ENCODE measurements around the gene NCBP2L. TPM values are rescaled to one million over a fixed set of nuclear protein-coding genes. Genes with fewer than 3 reads are reported as not detected.
"Not testable (repeated sequence)": the region's sequence is repeated elsewhere in the genome, so short reads cannot be mapped to it uniquely, and the experiment has no call there.

Gene NCBP2L
- total RNA-seq, 1 experiment from 2014 or later, result not detected

DNA sequence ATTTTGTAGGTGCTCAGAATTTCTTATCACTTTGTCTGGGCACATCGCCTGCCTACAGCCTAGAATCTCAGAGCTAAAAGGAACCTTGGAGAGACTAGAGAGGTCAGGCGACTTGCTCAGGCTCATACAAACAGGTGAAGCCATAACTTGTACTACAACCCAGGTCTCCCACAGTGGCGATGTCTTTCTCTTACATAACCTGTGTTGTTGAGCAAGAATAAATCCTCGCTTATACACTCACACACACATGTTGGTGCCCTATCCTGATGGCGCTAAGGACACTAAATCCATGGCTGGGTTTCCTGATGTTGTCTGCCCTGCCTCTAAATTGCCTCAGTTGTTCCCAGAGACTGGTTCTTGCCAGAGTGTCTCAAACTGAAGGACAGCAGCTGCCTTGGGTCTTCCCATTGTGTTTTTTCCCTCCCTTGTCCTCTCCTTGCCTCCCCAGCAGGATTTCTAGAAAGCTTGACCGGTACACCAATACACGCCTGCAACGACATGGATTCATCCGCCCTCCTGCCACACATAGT lies 3.6 kb upstream of the NCBP2L start:
- Histone ChIP-seq H3K4me3 (no peak overlapping the region), H3K36me3 (no peaks in the 10 kb centered on the region), H3K9me3 (no peaks in the 10 kb centered on the region), H3K27me3 (no peaks in the 10 kb centered on the region)
- DNase-seq, result no peak

DNA sequence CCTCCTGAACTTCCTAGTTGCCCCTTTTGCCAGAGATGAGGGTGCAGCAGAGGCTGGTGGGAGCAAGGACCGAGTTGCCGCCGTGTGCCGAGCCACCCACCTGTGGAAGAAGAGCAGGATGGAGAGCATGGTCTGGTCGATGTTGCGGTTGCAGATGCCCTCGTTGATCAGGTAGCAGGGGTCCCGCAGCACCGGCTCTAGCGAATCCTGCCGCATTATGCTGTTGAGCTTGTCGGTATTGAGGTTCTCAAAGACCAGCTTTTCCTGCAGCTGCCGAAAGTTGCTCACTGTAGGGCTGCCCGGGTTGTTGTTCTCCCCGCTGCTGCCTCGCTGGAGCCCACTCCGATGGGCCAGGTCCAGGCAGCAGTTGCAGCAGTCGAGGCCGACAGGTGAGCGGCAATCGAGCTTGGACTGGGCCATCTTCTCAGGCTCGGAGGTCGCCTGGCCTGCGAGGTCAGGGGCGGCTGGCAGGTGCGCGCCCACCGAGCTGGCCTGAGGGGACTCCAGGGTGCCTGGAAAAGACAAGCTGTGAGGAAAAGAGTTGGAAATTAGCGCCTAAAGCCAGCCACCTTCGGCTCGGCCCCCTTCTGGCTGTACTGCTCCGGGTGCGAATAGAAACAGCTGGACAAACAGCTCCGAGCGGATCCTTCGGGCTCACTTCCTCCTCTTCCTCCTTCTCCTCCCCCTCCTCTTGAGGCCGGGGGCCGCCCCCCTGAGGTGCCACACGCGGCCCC lies 2.4 kb upstream of the NCBP2L start:
- no peaks in the 10 kb centered on the region for H3K9me3 ChIP-seq
- no peak for DNase-seq
- H3K27me3 ChIP-seq, result no peaks in the 10 kb centered on the region

DNA sequence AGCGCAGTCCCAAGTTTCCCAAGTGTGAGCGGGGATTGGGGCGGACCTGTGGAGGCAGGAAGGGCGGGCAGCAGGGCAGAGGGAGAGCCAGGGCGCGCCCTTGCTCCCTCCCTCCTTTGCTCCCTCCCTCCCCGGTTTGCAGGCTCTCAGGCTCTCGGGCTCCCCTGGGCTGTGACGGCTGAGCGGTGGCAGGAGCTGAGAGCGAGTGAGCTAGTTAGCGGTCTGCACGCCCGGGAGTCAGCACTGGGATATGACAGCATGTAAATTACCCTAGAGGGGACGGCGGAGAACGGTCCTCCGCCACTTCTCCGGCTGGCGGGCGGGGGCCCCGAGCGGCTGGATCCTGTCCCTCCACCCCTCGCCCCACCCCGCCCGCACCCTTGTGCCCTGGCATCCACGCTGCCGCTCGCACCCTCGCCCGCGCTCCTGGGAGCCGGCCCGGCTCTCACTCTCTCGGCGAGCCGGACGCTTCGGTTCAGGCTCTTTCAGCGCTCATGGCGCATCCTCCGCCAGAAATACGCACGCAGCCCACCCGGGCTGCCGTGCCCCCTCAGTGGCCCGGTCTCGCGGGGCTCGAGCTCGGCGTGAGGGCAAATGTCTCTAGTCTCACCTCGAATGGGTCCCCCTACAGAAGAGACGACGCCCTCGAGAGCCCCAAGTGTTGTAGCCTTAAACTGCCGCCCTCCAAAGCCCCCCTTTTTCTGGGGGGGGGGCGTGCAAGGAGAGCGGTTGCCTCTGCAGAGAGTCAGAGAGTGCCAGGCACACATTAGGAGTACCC lies 1.6 kb upstream of the NCBP2L start, which contains the start of gene TSC22D3:
TSS of gene TSC22D3 (minus strand) at position 54 of the 778 bp plus-strand sequence. CDS start 368 bp downstream, outside the sequence.
- Histone ChIP-seq H3K9me3 (no peaks in the 10 kb centered on the region), H3K36me3 (no peaks in the 10 kb centered on the region), H3K4me3 (peak within 1 kb of the TSS; percentile 41), H3K27me3 (no peaks in the 10 kb centered on the region)
- DNase-seq, result peak; percentile 70

More for the DNA sequence above, 2.4 kb upstream of the NCBP2L start:
- Histone ChIP-seq H3K4me3 (peak overlapping the region; percentile 41), H3K36me3 (no peaks in the 10 kb centered on the region)

DNA sequence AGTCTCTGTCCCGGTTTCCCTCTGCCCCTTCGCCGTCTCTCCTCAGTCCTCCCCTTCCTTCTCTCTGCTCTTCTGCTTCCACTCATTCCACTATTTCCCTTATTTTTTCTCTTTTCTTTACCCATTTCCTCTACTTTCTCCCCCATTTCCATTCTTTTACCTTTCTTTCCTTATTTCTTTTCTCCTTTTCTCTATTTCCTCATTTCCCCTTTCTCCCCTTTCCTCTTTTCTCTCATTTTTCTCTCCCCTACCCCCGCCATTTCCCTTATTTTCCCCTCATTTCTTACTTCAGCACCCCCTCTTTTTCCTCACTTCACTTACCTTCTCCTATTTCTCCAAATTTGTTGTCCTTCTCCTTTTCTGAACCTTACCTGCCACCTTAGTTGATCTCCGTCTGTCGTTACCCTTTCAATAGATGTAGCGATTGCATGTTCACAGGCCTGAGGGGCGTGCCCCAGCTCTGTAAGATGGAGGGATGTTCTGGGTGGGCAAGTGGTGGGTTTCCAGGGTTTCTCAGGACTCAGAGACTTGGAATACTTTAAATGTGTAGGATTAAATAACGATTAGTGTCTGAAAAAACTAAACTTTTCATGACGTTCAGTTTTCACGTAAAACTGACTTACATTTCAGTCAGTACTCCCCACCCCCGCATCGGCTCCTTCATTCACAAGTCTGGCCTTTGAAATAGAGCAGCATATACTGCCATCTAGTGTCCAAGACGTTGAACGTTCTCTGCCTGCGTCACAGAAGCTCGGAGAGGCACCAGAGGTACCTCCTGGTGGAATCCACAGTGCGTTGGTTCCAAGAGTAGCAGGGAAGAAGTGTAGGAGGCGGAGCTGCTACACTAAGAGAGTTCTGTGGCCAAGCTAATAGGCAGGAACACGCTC lies 641 bp upstream of the NCBP2L start:
- Histone ChIP-seq H3K36me3 (no peaks in the 10 kb centered on the region), H3K9me3 (no peaks in the 10 kb centered on the region), H3K27me3 (no peaks in the 10 kb centered on the region), H3K4me3 (no peak overlapping the region; the same call in 1 of the 2 replicates)
- DNase-seq, result peak; percentile 69

DNA sequence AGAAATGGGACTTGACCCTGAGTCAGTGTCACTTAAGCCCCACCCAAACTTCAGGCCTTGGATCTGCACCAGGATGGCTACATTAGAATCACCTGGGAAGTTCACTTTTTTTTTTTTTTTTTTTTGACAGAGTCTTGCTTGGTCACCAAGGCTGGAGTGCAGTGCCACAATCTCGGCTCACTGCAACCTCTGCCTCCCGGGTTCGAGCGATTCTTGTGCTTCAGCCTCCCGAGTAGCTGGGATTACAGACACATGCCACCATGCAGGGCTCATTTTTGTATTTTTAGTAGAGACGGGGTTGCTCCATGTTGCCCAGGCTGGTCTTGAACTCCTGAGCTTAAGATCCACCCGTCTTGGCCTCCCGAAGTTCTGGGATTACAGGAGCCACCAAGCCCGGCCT lies 3.0 kb downstream of the NCBP2L start:
- no peak overlapping the region for H3K4me3 ChIP-seq
- no peaks in the 10 kb centered on the region for H3K9me3 ChIP-seq
- no peaks in the 10 kb centered on the region for H3K36me3 ChIP-seq
- no peaks in the 10 kb centered on the region for H3K27me3 ChIP-seq
- no peak for DNase-seq

DNA sequence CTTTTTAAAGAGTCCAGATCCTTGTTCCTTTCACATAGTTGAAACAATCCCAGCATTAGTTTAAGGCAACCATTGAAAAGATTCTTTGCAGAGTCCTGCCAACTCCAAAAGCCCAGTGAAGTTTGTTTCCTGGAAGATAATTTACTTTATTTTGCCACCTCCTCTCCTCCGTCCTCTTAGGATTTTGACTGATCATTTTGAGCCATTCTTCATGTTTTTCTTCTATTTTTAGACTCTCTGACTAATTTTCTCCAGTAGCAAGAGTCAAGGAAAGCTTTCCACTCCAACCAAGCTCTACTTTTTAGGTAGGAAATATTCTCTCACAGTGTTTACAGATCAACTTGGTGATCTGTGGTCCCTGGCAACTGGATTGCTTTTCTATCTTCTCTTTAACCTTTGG lies 10.3 kb downstream of the NCBP2L start:
- H3K36me3 ChIP-seq, result no peaks in the 10 kb centered on the region
- no peaks in the 10 kb centered on the region for H3K9me3 ChIP-seq
- no peaks in the 10 kb centered on the region for H3K27me3 ChIP-seq
- DNase-seq, result no peak
- no peak overlapping the region for H3K4me3 ChIP-seq

DNA sequence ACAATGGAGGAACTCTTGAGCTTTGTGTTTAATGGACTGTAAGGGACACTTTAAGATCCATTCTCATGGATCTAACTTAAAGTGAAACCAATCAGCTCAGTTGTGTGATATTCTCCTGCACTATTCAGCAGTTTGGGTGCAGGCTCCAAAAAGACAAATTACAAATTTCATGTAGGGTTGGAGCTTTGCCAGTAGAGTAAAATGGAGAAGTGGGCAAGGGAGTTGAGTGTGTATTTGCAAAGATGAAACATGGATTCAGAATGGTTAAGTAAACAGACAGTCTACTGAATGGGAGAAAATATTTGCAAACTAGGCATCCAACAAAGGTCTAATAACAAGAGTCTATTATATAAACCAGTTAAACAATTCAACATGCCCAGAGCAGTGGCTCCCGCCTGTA lies 26.9 kb downstream of the NCBP2L start:
- H3K4me3 ChIP-seq, result no peak overlapping the region
- DNase-seq, result no peak
- no peaks in the 10 kb centered on the region for H3K27me3 ChIP-seq
- no peaks in the 10 kb centered on the region for H3K36me3 ChIP-seq
- no peaks in the 10 kb centered on the region for H3K9me3 ChIP-seq

DNA sequence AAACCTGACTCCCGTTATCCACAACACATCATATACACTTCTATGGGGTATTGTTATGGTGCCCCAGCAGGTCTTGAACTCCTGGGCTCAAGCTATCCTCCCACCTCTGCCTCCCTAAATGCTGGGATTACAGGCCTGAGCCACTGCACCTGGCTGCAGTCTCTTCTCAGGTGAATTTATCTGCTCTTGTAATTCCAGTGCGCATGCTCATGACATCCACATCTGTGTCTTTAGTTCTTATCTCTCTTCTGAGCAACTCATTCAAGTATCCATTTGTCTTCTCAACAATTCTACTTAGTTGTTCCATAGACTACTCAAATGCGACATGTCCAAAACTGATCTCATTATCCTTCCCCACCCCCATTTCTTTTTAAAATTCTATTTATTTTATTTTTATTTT lies 27.6 kb downstream of the NCBP2L start:
- Histone ChIP-seq H3K27me3 (no peaks in the 10 kb centered on the region), H3K9me3 (no peaks in the 10 kb centered on the region), H3K4me3 (no peak overlapping the region), H3K36me3 (no peaks in the 10 kb centered on the region)
- DNase-seq, result no peak

DNA sequence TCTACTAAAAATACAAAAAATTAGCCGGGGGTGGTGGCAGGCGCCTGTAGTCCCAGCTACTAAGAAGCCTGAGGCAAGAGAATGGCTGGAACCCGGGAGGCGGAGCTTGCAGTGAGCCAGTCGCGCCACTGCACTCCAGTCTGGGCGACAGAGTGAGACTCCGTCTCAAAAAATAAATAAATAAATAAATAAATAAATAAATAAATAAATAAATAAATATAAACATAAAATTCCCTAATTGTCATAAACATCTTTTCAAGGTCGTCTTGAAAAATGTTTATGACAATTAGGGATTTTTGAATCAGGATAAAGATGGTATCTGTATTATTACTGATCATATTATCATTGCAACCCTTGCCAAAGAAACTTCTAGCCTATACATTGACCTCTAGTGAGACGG lies 32.5 kb downstream of the NCBP2L start:
- DNase-seq, H3K9me3 ChIP-seq, H3K4me3 ChIP-seq, H3K36me3 ChIP-seq, H3K27me3 ChIP-seq: not testable (repeated sequence)

DNA sequence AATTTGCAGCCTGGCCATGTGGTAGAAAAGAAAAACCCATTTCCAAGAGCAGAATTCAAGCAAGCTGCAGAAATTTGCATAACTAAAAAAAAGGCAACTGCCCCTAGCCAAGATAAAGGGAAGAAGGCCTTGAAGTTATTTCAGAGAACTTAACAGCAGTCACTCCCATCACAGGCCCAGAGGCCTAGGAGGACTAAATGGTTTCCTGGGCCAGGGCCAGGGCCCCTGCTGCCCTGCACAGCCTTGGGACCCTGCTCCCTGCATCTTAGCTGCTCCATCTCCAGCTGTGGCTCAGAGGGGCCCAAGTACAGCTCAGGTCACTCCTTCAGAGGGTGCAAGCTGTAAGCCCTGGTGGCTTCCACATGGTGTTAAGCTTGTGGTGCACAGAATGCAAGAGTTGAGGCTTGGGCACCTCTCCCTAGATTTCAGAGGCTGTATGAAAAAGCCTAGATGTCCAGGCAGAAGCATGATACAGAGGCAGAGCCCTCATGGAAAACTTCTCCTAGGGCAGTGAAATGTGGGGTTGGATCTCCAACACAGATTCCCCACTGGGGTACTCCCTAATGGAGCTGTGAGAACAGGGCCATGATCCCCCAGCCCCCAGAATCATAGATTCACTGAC lies 41.5 kb downstream of the NCBP2L start:
- Histone ChIP-seq H3K4me3 (no peak overlapping the region), H3K9me3 (no peaks in the 10 kb centered on the region), H3K27me3 (no peaks in the 10 kb centered on the region)

DNA sequence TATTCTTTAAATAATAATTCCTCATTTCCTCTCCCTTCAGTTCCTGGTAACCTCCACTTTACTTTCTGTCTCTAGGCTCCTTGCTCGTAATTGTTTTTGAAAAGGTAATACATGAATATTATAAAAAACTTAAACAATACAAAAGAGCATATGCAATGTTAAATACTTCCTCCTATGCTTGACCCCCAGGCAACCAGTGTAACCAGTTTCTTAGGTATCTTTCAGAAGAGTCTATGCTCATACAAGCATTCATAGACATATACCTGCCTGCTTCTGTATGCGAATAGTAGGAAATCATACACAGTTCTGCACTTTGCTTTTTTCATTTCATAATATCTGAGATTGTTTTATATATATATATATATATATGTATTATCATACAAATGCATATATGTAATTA lies 45.5 kb downstream of the NCBP2L start:
- Histone ChIP-seq H3K27me3 (no peaks in the 10 kb centered on the region), H3K9me3 (no peaks in the 10 kb centered on the region), H3K4me3 (no peak overlapping the region), H3K36me3 (no peaks in the 10 kb centered on the region)
- no peak for DNase-seq

More for the DNA sequence above, 41.5 kb downstream of the NCBP2L start:
- H3K36me3 ChIP-seq, result no peaks in the 10 kb centered on the region
- DNase-seq, result no peak

DNA sequence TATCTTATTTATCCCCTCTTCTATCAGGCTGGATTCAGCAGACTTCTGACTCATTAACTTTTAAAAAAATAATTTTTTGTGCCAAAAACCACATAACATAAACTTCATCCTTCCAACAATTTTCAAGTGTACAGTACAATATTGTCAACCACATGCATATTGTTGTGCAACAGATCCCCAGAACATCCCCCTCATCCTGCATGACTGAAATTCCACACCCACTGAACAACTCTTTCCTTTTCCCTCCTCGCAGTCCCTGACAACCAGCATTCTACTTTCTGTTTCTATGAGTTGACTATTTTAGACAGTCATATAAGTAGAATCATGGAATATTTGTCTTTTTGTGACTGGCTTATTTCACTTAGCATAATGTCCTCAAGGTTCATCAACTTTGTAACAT lies 45.9 kb downstream of the NCBP2L start:
- no peaks in the 10 kb centered on the region for H3K9me3 ChIP-seq
- no peaks in the 10 kb centered on the region for H3K27me3 ChIP-seq
- no peak overlapping the region for H3K4me3 ChIP-seq
- DNase-seq, result peak; percentile 5
- no peaks in the 10 kb centered on the region for H3K36me3 ChIP-seq

DNA sequence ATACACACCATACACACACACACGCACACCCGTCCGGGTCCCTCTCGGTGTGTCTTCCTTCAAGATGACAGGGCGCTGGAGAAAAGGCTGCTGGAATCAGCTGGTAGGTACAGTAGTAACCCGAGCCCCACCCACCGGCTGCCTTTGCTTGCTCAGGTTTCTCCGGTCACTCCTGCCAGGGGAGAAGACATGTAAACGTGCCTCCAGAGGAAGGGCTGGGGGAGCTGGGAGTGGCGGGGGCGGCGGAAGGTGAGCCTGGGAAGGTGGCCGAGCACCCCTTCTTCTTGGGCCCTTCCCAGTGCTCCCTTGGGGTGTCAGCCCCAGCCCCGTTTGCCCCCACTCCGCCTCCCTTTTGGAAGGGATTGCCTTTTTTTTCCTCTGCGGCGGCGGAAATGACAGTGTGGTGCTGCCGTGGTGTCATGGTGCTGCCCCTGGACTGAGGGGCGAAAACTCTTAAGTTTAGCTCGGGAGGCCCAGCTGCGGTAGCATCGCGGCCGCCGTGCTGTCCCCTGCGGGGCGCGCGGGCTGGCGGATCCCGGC lies 48.2 kb downstream of the NCBP2L start, which contains the start of gene MID2:
TSS of gene MID2 (plus strand) at position 169 of the 540 bp plus-strand sequence. CDS start 561 bp downstream, outside the sequence.
- no peaks in the 10 kb centered on the region for H3K36me3 ChIP-seq
- H3K27me3 ChIP-seq, result no peaks in the 10 kb centered on the region
- H3K4me3 ChIP-seq, result peak within 1 kb of the TSS; percentile 35
- H3K9me3 ChIP-seq, result no peaks in the 10 kb centered on the region
- peak; percentile 8 for DNase-seq

DNA sequence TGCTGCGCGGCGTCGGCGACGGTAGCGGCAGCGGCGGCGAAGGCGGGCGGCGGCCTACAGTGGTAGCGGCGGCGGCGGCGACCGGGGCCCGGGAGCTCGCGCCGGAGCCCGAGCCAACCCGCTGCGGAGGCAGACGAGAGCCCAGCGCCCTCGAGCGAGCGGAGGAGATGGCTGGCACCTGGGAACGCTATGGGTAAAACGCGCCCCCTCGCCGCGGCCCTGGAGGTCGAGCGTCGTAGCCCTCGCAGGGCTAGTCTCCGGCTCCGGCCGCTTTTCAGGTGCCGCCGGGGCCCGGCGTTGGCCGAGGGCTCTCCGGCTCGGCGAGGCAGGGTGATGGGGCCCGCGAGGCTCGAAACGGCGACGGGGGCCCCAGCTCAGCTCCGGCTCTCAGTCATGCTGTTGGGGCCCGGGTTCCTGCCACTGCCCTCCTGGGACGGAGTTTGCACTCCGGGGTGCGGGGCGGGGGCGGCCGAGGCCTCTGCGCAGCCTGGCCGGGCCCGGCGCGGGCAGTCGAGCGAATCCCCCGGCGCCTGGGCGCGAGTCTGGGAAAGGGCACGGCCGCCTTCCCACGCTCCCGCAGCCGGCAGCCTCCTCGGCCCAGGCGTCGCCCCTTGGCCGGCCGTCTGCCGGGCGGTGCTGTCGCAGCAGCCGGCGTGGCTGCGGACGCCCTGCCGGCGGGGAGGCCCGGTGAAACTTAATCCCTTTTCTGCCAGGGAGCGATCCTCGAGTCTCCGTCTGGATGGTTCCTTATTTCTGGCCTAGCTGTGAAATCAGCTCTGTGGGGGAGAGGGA lies 48.9 kb downstream of the NCBP2L start:
- Histone ChIP-seq H3K36me3 (no peaks in the 10 kb centered on the region), H3K27me3 (no peaks in the 10 kb centered on the region), H3K9me3 (no peaks in the 10 kb centered on the region), H3K4me3 (peak overlapping the region; percentile 35)
- DNase-seq, result peak; percentile 10
